ENCODE measurements around the gene DLG5.

DLG5 gene

GRCh38 chr10:77800320-77800719 lies 126.2 kb downstream of the DLG5 start:
- Histone ChIP-seq H3K4me3 (ENCODE audit: low read length) (no peak overlapping the region), H3K27me3 (ENCODE audit: low read depth, low read length) (no peaks in the 10 kb centered on the region), H3K36me3 (replicated peaks; ENCODE audit: low read depth, low read length) (no peaks in the 10 kb centered on the region), H3K4me2 (ENCODE audit: low read length) (no peak overlapping the region), H4K20me1 (ENCODE audit: insufficient read depth, low read length) (no peaks in the 10 kb centered on the region), H3K9me3 (ENCODE audit: insufficient read depth, low read length) (no peaks in the 10 kb centered on the region), H3K4me1 (ENCODE audit: low read length) (no peaks in the 10 kb centered on the region), H3K27ac (ENCODE audit: low read length) (no peak overlapping the region), H2AFZ (ENCODE audit: low read depth, low read length) (no peak overlapping the region), H3K79me2 (ENCODE audit: low read length) (no peaks in the 10 kb centered on the region), H3K9ac (ENCODE audit: low read length) (no peak overlapping the region)
- no peak for TF ChIP-seq EZH2phosphoT487 (IDR thresholded peaks at IDR 0.05; ENCODE audit: low read depth)
- TF ChIP-seq CTCF (IDR thresholded peaks at IDR 0.05; ENCODE audit: low read depth, low read length): no peak

GRCh38 chr10:77799352-77799751 lies 127.2 kb downstream of the DLG5 start:
- Histone ChIP-seq H3K27ac (ENCODE audit: low read length) (no peak overlapping the region), H3K4me2 (ENCODE audit: low read length) (no peak overlapping the region), H3K9me3 (ENCODE audit: insufficient read depth, low read length) (no peaks in the 10 kb centered on the region), H3K9ac (ENCODE audit: low read length) (no peak overlapping the region), H3K4me3 (ENCODE audit: low read length) (no peak overlapping the region), H3K79me2 (ENCODE audit: low read length) (no peaks in the 10 kb centered on the region), H3K4me1 (ENCODE audit: low read length) (no peaks in the 10 kb centered on the region), H3K27me3 (ENCODE audit: low read depth, low read length) (no peaks in the 10 kb centered on the region), H3K36me3 (replicated peaks; ENCODE audit: low read depth, low read length) (no peaks in the 10 kb centered on the region), H4K20me1 (ENCODE audit: insufficient read depth, low read length) (no peaks in the 10 kb centered on the region), H2AFZ (ENCODE audit: low read depth, low read length) (no peak overlapping the region)
- TF ChIP-seq EZH2phosphoT487 (IDR thresholded peaks at IDR 0.05; ENCODE audit: low read depth) (no peak), CTCF (IDR thresholded peaks at IDR 0.05; ENCODE audit: low read depth, low read length) (no peak)

- H3K36me3 ChIP-seq (replicated peaks; ENCODE audit: low read depth, low read length): no peaks in the 10 kb centered on the region
- H3K4me1 ChIP-seq (ENCODE audit: low read length): no peaks in the 10 kb centered on the region
Observed at GRCh38 chr10:77798940-77799339, 127.6 kb downstream of the DLG5 start.

GRCh38 chr10:77796311-77796915 lies 130.1 kb downstream of the DLG5 start:
- TF ChIP-seq EZH2phosphoT487 (IDR thresholded peaks at IDR 0.05; ENCODE audit: low read depth) (no peak), CTCF (IDR thresholded peaks at IDR 0.05; ENCODE audit: low read depth, low read length) (no peak)
- Histone ChIP-seq H3K79me2 (ENCODE audit: low read length) (no peaks in the 10 kb centered on the region), H2AFZ (ENCODE audit: low read depth, low read length) (no peak overlapping the region), H3K4me1 (ENCODE audit: low read length) (no peaks in the 10 kb centered on the region), H3K4me3 (ENCODE audit: low read length) (no peak overlapping the region), H3K27me3 (ENCODE audit: low read depth, low read length) (no peaks in the 10 kb centered on the region), H3K4me2 (ENCODE audit: low read length) (no peak overlapping the region), H3K9ac (ENCODE audit: low read length) (no peak overlapping the region), H3K27ac (ENCODE audit: low read length) (no peak overlapping the region), H3K9me3 (ENCODE audit: insufficient read depth, low read length) (no peaks in the 10 kb centered on the region), H3K36me3 (replicated peaks; ENCODE audit: low read depth, low read length) (no peaks in the 10 kb centered on the region), H4K20me1 (ENCODE audit: insufficient read depth, low read length) (no peaks in the 10 kb centered on the region)

More at GRCh38 chr10:77798940-77799339, 127.6 kb downstream of the DLG5 start:
- no peak overlapping the region for H3K9ac ChIP-seq (ENCODE audit: low read length)
- H4K20me1 ChIP-seq (ENCODE audit: insufficient read depth, low read length): no peaks in the 10 kb centered on the region
- H3K4me3 ChIP-seq (ENCODE audit: low read length): no peak overlapping the region
- no peaks in the 10 kb centered on the region for H3K9me3 ChIP-seq (ENCODE audit: insufficient read depth, low read length)
- H3K27me3 ChIP-seq (ENCODE audit: low read depth, low read length): no peaks in the 10 kb centered on the region
- H2AFZ ChIP-seq (ENCODE audit: low read depth, low read length): no peak overlapping the region
- H3K4me2 ChIP-seq (ENCODE audit: low read length): no peak overlapping the region
- TF ChIP-seq CTCF (IDR thresholded peaks at IDR 0.05; ENCODE audit: low read depth, low read length): no peak
- no peak for TF ChIP-seq EZH2phosphoT487 (IDR thresholded peaks at IDR 0.05; ENCODE audit: low read depth)
- no peak overlapping the region for H3K27ac ChIP-seq (ENCODE audit: low read length)
- H3K79me2 ChIP-seq (ENCODE audit: low read length): no peaks in the 10 kb centered on the region

All from OCI-LY3 (cell line).